Right lung (tissue), 5 donors: Measurements from ENCODE around the gene DCLK3. TPM values are rescaled to one million over a fixed set of nuclear protein-coding genes. Genes with fewer than 3 reads are reported as not detected.

ENCODE experiments used
- DNase-seq, 2 donors: peaks; one replicate each; pipeline ENCODE4 v3.0.0-alpha.2; 2013
- polyA plus RNA-seq, 5 donors: library from polyadenylated mRNA; unstranded; fragments of 120-200 nt; gene quantifications; one replicate each; pipeline versions ENCODE4 v1.2.1 to v1.2.3, GENCODE V29; 2013; ENCODE audit warnings: inconsistent platforms in 1 of 5, low replicate concordance in 1 of 5; ENCODE audit not compliant: insufficient read length in 5 of 5, insufficient read depth in 1 of 5

The DCLK3 gene
- polyA plus RNA-seq, 5 donors: 1.2 to 1.7 (median 1.4) TPM

GRCh38 chr3:36674816-36675215 lies 89.5 kb downstream of the DCLK3 start:
- no peak for DNase-seq

- no peak for DNase-seq
Measured at GRCh38 chr3:36669764-36670163, 94.6 kb downstream of the DCLK3 start.

DNA sequence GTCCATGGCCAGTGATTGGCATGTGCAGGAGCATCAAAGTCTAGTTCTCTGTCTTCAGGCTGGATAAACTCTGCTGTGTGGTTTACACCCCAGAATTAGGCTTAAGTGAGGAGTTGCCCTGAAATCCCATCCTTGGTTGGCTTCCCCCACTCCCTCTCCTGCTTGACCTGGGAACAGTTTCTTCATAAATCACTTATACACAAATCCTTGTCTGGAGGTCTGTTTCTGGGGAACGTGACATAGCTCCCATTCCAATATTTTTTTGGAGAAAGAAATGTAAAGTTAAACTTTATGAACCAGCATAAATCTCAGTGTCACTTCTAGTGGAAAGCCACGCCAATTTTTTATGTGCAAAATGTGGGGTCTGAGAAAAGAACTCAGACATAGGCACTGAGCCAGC lies 98.2 kb downstream of the DCLK3 start:
- DNase-seq: no peak

DNA sequence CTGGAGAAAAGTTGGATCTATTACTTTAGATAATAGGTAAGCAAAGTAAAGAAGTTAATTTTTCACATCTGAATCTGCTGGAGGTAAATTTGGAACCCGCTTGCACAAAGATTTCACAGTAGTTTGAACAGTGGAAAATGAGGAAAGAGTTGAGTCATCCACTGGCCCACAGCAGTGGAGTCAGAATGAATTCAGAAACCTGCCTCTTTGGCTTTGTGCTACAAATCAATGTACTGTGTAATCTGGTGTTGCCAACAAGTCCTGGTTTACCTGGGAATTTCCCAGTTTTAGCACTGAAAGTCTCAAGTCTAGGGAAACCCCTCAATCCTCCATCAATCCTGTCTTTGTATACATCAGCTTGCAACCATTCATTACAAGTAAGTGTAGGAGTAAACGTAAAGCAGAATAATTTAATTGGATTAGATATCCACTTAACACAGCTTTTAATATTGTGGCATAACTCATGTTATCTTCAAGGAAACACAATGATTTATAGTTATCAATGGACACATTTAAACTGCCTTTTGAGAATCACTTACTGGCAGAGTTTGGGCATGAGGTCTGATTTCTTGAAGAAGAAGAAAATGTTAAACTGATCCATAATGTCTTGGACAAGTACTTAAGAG lies 100.6 kb downstream of the DCLK3 start:
- no peak for DNase-seq

- DNase-seq: no peak
Measured at GRCh38 chr3:36662626-36663025, 101.7 kb downstream of the DCLK3 start.

Other genes with a start within 250 kb of the DCLK3 start
- gene TRANK1, start 180.5 kb upstream of the DCLK3 start, polyA plus RNA-seq: 10 to 100 TPM; 17.0 to 32.4 (median 27.3) TPM
- gene EPM2AIP1, start 228.6 kb upstream of the DCLK3 start, polyA plus RNA-seq: 10 to 100 TPM; 37.3 to 74.3 (median 63.4) TPM
- 10 to 100 TPM; 48.2 to 66.5 (median 61.7) TPM for gene MLH1, start 229.0 kb upstream of the DCLK3 start, polyA plus RNA-seq